Hypothalamus (tissue), 51 donors: ENCODE measurements around the gene KRTAP22-2.

Experiments
- DNase-seq, 51 donors: peaks; one replicate each; lab custom pipeline; 2025; lab: John Stamatoyannopoulos, UW

The KRTAP22-2 gene

GRCh38 chr21:30563630-30564029 lies 26.6 kb downstream of the KRTAP22-2 start:
- DNase-seq, result no peak

GRCh38 chr21:30563072-30563471 lies 27.1 kb downstream of the KRTAP22-2 start:
- no peak for DNase-seq

- no peak for DNase-seq
These were observed 28.2 kb downstream of the KRTAP22-2 start for GRCh38 chr21:30561957-30562356.

GRCh38 chr21:30561264-30561895 lies 28.8 kb downstream of the KRTAP22-2 start, which contains the start of gene KRTAP19-7:
TSS of gene KRTAP19-7 (minus strand) at chr21:30561314. CDS start at chr21:30561289, 25 bp downstream.
- DNase-seq, result no peak

- DNase-seq, result no peak
These were observed 35.1 kb downstream of the KRTAP22-2 start for GRCh38 chr21:30555095-30555494.

GRCh38 chr21:30552782-30553181 lies 37.4 kb downstream of the KRTAP22-2 start:
- DNase-seq, result no peak

- DNase-seq, result no peak
These were observed 48.4 kb downstream of the KRTAP22-2 start, which contains the start of gene KRTAP19-6 for GRCh38 chr21:30541764-30542163. TSS of gene KRTAP19-6 (minus strand) at chr21:30541864. CDS start at chr21:30541833, 31 bp downstream.
